Muscle layer of duodenum (tissue), 2 donors: ENCODE results near the gene GSK3B.

Experiments
- H3K27ac ChIP-seq: one replicate; pipeline ENCODE4 v1.7.0; 2013; ENCODE audit warnings: mild to moderate bottlenecking, low read length
- H3K27me3 ChIP-seq: one replicate; pipeline ENCODE4 v1.7.0; 2013; ENCODE audit warnings: low read depth, mild to moderate bottlenecking, control low read depth, low read length
- H3K36me3 ChIP-seq, 2 donors: one replicate each; pipeline ENCODE4 v1.7.0; 2013; ENCODE audit warnings: low read length in 2 of 2, control low read depth in 1 of 2, mild to moderate bottlenecking in 1 of 2; ENCODE audit not compliant: insufficient read depth in 2 of 2, control insufficient read depth in 1 of 2
- H3K4me1 ChIP-seq, 2 donors: one replicate each; pipeline ENCODE4 v1.7.0; 2013; ENCODE audit warnings: low read length in 2 of 2, mild to moderate bottlenecking in 2 of 2, control low read depth in 1 of 2, moderate library complexity in 1 of 2; ENCODE audit not compliant: insufficient read depth in 2 of 2, control insufficient read depth in 1 of 2
- H3K4me3 ChIP-seq, 2 donors: one replicate each; pipeline ENCODE4 v1.7.0; 2013; ENCODE audit warnings: low read length in 2 of 2, low read depth in 1 of 2, mild to moderate bottlenecking in 1 of 2
- H3K9me3 ChIP-seq, 2 donors: one replicate each; pipeline ENCODE4 v1.7.0; 2013; ENCODE audit warnings: low read length in 2 of 2, control low read depth in 1 of 2, mild to moderate bottlenecking in 1 of 2; ENCODE audit not compliant: control insufficient read depth in 1 of 2
- donor health status: healthy.

GSK3B gene

DNA sequence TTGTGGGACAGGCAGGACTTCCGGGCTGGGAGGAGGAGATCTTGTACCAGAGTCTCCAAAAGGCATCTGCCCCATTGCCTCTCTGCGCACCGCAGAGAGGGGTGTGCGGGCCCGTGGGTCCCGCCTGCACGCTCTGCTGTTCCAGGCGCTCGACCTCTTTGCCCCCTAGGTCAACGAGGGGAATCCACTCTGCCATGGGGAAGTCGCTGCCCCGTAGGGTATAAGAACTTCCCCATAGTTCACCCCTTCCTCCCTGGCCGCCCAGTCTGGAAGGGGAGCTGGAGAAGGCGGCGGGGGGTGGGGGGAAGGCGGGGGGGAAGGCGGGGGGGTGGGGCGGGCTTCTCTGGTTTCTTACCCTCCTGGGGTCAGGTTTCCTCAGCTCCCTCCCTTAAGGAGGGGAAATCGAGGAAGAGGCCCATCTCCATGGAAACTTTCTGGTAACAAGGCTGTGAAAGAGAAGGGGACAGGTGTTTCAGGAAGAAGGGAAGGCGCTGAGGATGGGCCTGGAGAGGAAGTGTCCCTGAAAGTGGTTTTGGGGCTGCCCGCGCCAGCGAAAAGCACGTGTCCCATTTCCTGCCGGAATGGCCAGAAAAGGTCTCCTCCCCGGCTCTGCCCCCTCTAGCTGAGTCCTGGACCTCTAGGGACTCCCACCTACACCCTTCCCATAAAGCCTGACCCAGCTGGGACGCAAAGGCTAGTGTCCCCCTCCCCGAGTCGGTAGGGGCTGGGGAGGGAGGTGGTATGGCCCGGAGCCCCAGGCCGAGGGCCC lies 284.8 kb downstream of the GSK3B start:
- H3K36me3 ChIP-seq: no peaks in the 10 kb centered on the region
- H3K27ac ChIP-seq: no peak overlapping the region

DNA sequence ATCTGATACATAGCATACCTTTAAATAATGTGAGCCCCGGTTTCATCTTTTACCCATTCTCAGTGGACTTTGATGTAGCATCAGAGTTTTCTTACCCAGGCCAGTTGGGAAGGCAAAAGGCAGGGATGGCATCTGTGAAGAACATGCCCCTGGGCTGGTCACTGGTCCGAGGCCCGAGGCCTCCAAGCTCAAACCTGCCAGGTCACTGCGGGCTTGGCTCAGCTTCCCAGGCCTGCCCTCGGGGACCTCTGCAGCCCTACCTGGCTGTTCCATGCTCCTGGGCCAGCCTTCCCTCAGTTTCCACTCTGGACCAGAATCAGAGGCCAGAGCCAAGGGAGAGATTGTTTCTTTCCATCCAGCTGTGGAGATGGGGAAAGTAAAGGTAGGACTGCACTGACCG lies 285.4 kb downstream of the GSK3B start:
- no peaks in the 10 kb centered on the region for H3K9me3 ChIP-seq
- H3K27ac ChIP-seq: no peak overlapping the region
- H3K4me1 ChIP-seq: peaks cover 0 to 11% of the 10 kb centered on the region in 2 donors
- no peaks in the 10 kb centered on the region for H3K27me3 ChIP-seq
- H3K4me3 ChIP-seq: no peak overlapping the region
- no peaks in the 10 kb centered on the region for H3K36me3 ChIP-seq

More for the DNA sequence above, 284.8 kb downstream of the GSK3B start:
- H3K9me3 ChIP-seq: no peaks in the 10 kb centered on the region
- H3K4me1 ChIP-seq: peaks cover 0 to 11% of the 10 kb centered on the region in 2 donors
- peak overlapping the region; percentile 55 to 76 for H3K4me3 ChIP-seq
- H3K27me3 ChIP-seq: no peaks in the 10 kb centered on the region

DNA sequence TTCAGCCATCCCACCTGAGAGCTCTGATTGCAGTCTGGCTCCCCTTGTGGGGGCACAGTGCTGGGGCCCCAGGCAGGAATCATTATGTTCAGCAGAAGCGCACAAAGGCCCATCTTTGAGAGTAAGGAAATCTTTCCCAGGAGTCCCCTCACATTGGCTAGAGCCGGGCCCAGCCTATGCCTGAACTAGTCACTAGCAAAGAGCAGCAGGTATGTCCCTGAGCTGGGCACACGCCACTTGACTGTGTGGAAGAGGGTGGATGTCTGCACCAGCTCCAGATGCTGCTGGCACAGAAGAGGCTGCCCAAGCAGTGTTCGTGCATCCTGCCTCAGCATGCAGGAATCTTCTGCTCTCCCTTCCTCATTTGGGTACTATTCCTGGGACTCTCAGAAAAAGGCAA lies 286.0 kb downstream of the GSK3B start:
- Histone ChIP-seq H3K27me3 (no peaks in the 10 kb centered on the region), H3K36me3 (no peaks in the 10 kb centered on the region), H3K27ac (no peak overlapping the region), H3K4me1 (peaks cover 0 to 11% of the 10 kb centered on the region in 2 donors), H3K9me3 (no peaks in the 10 kb centered on the region), H3K4me3 (no peak overlapping the region)

DNA sequence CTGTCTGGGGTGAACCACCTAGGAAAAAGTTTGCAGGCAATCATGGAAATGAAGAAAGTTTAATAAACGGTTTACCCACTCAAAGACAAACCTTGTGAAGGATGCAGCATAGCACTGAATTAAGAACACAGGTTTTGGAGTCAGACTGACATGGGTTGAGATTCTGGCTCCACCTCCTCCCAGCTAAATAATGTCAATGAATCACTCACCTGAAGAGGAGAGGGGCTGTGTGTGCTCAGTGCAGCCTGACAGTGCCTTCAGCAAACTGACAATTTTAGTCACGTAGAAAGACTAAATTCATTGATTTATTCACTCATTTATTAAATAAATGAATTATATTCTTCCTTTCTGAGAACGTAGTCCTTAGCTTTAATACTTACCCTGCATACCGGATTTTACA lies 293.4 kb downstream of the GSK3B start:
- Histone ChIP-seq H3K4me1 (no peaks in the 10 kb centered on the region), H3K27ac (no peak overlapping the region), H3K27me3 (no peaks in the 10 kb centered on the region), H3K9me3 (no peaks in the 10 kb centered on the region), H3K4me3 (no peak overlapping the region), H3K36me3 (no peaks in the 10 kb centered on the region)

DNA sequence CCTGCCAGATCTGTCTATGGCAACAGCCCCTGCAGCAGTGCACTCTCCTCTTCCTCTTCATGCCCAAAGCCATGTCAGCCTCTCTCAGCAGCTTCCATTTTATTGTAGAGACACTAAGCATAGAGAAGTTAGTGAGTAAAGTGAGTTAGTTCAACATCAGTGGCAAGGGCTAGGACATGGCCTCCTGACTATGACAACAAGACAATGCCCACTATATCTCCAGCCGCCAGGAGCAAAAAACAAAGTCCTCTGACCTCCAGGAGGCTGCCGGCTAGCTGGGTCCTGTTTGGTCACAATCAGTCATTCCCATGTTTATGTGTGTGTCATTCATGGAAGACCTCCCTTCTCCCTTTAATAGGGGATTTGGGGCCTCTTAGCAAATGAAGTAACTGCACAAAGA lies 297.5 kb downstream of the GSK3B start:
- Histone ChIP-seq H3K27me3 (no peaks in the 10 kb centered on the region), H3K36me3 (no peaks in the 10 kb centered on the region), H3K4me1 (no peaks in the 10 kb centered on the region), H3K27ac (no peak overlapping the region), H3K4me3 (no peak overlapping the region), H3K9me3 (no peaks in the 10 kb centered on the region)

DNA sequence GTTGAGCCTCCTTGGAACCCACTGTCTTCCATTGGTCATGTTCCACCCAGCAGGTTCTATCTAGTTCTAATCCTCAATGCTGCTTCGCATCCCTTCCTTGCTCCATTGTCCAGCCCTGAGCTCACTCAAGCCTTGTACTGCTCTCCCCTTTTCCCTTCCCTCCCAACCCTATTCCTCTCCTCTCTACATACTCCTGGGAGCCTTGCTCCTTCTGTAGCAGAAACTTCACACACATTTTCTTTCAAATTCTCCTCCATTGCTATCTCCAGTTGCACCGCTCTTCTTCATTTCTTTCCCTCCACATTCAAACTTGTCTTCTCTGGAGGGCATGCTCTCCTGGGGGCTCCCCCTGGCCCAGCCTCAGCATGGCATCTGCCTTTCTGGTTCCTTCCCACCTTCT lies 297.9 kb downstream of the GSK3B start:
- Histone ChIP-seq H3K4me1 (no peaks in the 10 kb centered on the region), H3K4me3 (no peak overlapping the region), H3K36me3 (no peaks in the 10 kb centered on the region), H3K9me3 (no peaks in the 10 kb centered on the region), H3K27ac (no peak overlapping the region), H3K27me3 (no peaks in the 10 kb centered on the region)

- H3K9me3 ChIP-seq: no peaks in the 10 kb centered on the region
- no peaks in the 10 kb centered on the region for H3K4me1 ChIP-seq
- H3K27me3 ChIP-seq: no peaks in the 10 kb centered on the region
- no peaks in the 10 kb centered on the region for H3K36me3 ChIP-seq
- H3K4me3 ChIP-seq: no peak overlapping the region
- peak overlapping the region; percentile 27 for H3K27ac ChIP-seq
Measured at GRCh38 chr3:119795849-119796248, 298.4 kb downstream of the GSK3B start.

DNA sequence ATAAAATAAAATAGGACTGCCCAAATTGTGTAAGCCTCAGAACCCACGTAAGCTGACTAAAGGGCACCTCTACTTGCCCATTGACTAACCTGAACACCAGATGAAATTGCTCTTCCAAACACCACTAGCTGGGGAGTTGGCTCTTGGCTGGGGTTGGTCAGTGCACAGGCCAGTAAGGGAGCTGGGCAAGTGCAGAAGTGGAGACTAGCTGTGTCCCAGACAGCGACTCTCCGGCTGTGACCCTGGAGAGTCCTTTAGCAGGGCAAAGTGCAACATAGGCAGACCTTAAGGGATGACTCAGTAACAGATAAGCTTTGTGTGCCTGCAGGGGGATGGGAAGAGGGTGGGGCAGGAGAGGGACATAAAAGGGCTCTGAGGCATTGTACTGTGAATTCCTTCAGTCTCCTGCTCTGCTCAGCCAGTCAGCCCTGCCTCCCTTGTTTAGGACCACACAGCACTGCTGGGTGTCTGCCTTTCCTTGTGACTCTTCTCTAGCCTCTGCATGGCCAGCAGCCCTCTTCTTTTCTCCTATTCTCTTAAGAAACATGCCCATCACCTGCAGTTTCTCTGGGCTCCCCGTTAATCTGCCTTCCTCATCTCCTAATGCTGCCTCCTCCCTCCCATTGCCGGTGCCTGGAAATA lies 299.2 kb downstream of the GSK3B start:
- Histone ChIP-seq H3K9me3 (no peaks in the 10 kb centered on the region), H3K4me1 (no peaks in the 10 kb centered on the region), H3K27me3 (no peaks in the 10 kb centered on the region), H3K36me3 (no peaks in the 10 kb centered on the region), H3K27ac (peak overlapping the region; percentile 27), H3K4me3 (no peak overlapping the region)

DNA sequence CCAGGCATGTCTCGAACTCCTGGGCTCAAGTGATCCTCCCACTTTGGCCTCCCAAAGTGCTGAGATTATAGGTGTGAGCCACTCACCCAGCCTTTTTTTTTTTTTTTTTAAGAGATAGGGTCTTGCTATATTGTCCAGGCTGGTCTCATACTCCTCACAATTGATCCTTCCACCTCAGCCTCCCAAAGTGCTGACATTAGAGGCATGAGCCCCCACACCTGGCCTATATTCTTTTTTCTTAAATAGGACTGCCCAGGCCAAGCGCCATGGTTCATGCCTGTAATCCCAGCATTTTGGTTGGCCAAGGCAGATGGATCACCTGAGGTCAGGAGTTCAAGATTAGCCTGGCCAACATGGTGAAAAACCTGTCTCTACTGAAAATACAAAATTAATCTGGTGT lies 299.8 kb downstream of the GSK3B start:
- Histone ChIP-seq H3K36me3 (no peaks in the 10 kb centered on the region), H3K27ac (no peak overlapping the region), H3K27me3 (no peaks in the 10 kb centered on the region), H3K4me3 (no peak overlapping the region), H3K4me1 (no peaks in the 10 kb centered on the region), H3K9me3 (no peaks in the 10 kb centered on the region)

DNA sequence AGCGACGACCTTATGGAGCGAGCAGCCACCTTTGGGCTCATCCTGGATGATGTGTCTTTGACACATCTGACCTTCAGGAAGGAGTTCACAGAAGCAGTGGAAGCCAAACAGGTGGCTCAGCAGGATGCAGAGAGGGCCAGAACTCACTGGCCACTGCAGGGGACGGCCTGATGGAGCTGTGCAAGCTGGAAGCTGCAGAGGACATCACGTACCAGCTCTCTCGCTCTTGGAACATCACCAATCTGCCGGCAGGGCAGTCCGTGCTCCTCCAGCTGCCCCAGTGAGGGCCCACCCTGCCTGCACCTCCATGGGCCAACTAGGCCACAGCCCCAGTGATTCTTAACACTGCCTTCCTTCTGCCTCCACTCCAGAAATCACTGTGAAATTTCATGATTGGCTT lies 302.0 kb downstream of the GSK3B start:
- Histone ChIP-seq H3K36me3 (no peaks in the 10 kb centered on the region), H3K27ac (no peak overlapping the region), H3K27me3 (no peaks in the 10 kb centered on the region), H3K4me3 (no peak overlapping the region), H3K9me3 (no peaks in the 10 kb centered on the region), H3K4me1 (no peaks in the 10 kb centered on the region)

GRCh38 chr3:119790369-119790768 lies 303.9 kb downstream of the GSK3B start:
- Histone ChIP-seq H3K4me3 (no peak overlapping the region), H3K27me3 (no peaks in the 10 kb centered on the region), H3K9me3 (no peaks in the 10 kb centered on the region), H3K36me3 (no peaks in the 10 kb centered on the region), H3K27ac (no peak overlapping the region), H3K4me1 (no peaks in the 10 kb centered on the region)

DNA sequence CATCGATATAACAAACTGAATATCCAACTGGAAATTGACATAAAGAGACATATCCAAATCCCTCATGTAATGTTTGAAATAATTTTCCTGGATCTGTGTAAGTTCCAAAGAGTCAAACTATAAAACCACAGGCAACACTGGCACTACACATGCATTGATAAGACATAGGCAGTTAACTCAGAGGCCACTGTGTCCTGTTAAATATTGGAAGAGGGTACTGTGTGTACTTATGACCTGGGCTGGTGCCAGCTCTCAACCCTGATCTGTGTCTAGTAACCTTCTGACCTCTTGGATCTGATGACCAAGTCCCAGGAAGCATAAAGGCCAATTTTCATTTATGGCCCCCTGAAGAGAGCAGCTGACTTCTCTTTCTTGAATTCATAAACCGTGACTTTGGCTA lies 307.8 kb downstream of the GSK3B start:
- Histone ChIP-seq H3K27ac (no peak overlapping the region), H3K4me3 (no peak overlapping the region), H3K9me3 (no peaks in the 10 kb centered on the region), H3K27me3 (no peaks in the 10 kb centered on the region), H3K4me1 (no peaks in the 10 kb centered on the region), H3K36me3 (no peaks in the 10 kb centered on the region)
